Smooth muscle cell (in vitro differentiated cells): ENCODE measurements around the gene STX18. TPM values are rescaled to one million over a fixed set of nuclear protein-coding genes. Genes with fewer than 3 reads are reported as not detected.

Source experiments
- DNase-seq: peaks from one replicate; lab custom pipeline; 2025; ENCODE audit not compliant: unreplicated experiment; lab: John Stamatoyannopoulos, UW
- H2AFZ ChIP-seq: fragments of 200-600 bp; sonication (generic); 2 replicates; pipeline ENCODE4 v1.6.0; 2016; ENCODE audit warnings: antibody characterized with exemption, low read depth, mild to moderate bottlenecking
- H3F3A ChIP-seq: fragments of 200-600 bp; sonication (generic); 2 replicates; pipeline ENCODE4 v1.6.0; 2017; ENCODE audit warnings: antibody characterized with exemption, low read depth
- H3K27ac ChIP-seq: fragments of 200-600 bp; sonication (generic); 2 replicates; pipeline ENCODE4 v1.5.1; 2016; ENCODE audit warnings: low read depth, mild to moderate bottlenecking
- H3K27me3 ChIP-seq: fragments of 200-600 bp; sonication (generic); 2 replicates; pipeline ENCODE4 v1.6.1; 2016; ENCODE audit warnings: low read depth, mild to moderate bottlenecking
- H3K36me3 ChIP-seq: fragments of 200-600 bp; sonication (generic); 2 replicates; pipeline ENCODE4 v1.5.1; 2016; ENCODE audit warnings: low read depth
- H3K4me1 ChIP-seq: fragments of 200-600 bp; sonication (generic); 2 replicates; pipeline ENCODE4 v1.5.1; 2016; ENCODE audit warnings: low read depth
- H3K4me2 ChIP-seq: fragments of 200-600 bp; sonication (generic); 2 replicates; pipeline ENCODE4 v1.6.0; 2016; ENCODE audit warnings: mild to moderate bottlenecking
- H3K4me3 ChIP-seq: fragments of 200-600 bp; sonication (generic); 2 replicates; pipeline ENCODE4 v1.5.1; 2016; ENCODE audit warnings: mild to moderate bottlenecking
- H3K79me2 ChIP-seq: fragments of 200-600 bp; sonication (generic); 2 replicates; pipeline ENCODE4 v1.6.0; 2016; ENCODE audit warnings: low read depth, mild to moderate bottlenecking
- H3K9ac ChIP-seq: fragments of 200-600 bp; sonication (generic); 2 replicates; pipeline ENCODE4 v1.6.0; 2016; ENCODE audit warnings: low read depth
- H3K9me3 ChIP-seq: fragments of 200-600 bp; sonication (generic); replicated peaks from 2 replicates; pipeline ENCODE4 v1.5.1; 2016; ENCODE audit warnings: low read depth
- H4K20me1 ChIP-seq: fragments of 200-600 bp; sonication (generic); 2 replicates; pipeline ENCODE4 v1.6.0; 2016; ENCODE audit warnings: low read depth
- WGBS: methylation state at CpG from one replicate; pipeline ENCODE4 v1.1.7; 2016; ENCODE audit warnings: low lambda C conversion rate; 5-methylcytosine and 5-hydroxymethylcytosine counted together
- polyA plus RNA-seq: library from polyadenylated mRNA; unstranded; fragments of >200 nt; fragmentation: Nextera tagmentation; extraction: Ambion mirVana; gene quantifications from 2 replicates; pipeline ENCODE4 v1.2.1, GENCODE V29; 2016
- total RNA-seq: library from RNA; depleted of rRNA; stranded (reverse); fragments of >200 nt; gene quantifications from 2 replicates; pipeline ENCODE4 v1.2.3, GENCODE V29; 2014
- TF ChIP-seq, protein P1 (sequence below): fragments of 200-600 bp; sonication (generic); IDR thresholded peaks from 2 replicates; pipeline ENCODE4 v1.5.1; 2017; ENCODE audit warnings: borderline replicate concordance, mild to moderate bottlenecking, antibody characterized with exemption; ENCODE audit not compliant: insufficient read depth, poor library complexity, severe bottlenecking

The STX18 gene
- total and polyA plus RNA-seq, 2 experiments from 2014 or later = 17.7 to 23.3 TPM

DNA sequence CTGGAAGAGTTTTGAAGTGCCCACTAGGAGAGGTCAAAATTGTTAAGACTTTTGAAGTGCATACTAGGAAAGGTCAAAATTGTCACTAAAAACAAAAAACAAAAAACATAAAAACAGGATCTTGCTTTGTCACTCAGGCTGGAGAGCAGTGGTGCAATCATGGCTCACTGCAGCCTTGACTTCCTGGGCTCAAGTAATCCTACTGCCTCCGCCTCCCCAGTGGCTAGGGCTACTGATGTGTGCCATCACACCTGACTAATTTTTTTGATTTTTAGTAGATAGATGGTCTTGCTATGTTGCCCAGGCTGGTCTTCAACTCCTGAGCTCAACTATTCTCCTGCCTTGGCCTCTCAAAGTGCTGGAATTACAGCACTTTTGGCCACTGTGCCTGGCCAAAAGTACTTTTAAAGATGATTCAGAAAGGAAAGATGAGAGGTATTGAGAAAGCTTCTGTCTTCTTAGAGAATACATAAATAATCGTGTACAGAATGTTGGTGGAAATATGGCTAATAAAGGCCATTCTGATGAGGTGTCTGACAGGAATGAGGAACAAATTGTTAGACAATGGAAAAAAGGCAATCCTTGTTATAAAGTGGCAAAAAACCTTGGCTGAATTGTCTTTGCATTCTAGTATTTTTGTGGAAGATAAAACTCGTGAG, 43.3 kb upstream of the STX18 start:
- Histone ChIP-seq H2AFZ (no peak overlapping the region), H4K20me1 (no peaks in the 10 kb centered on the region), H3K36me3 (no peaks in the 10 kb centered on the region), H3K4me1 (no peaks in the 10 kb centered on the region), H3K4me2 (no peak overlapping the region), H3K4me3 (no peak overlapping the region), H3K27me3 (no peaks in the 10 kb centered on the region), H3K9me3 (no peaks in the 10 kb centered on the region), H3K27ac (no peak overlapping the region), H3K79me2 (no peaks in the 10 kb centered on the region), H3K9ac (no peak overlapping the region), H3F3A (no peaks in the 10 kb centered on the region)
- WGBS = 77% methylated on average over 3 of the region's 3 CpGs
- TF ChIP-seq, protein P1, sequence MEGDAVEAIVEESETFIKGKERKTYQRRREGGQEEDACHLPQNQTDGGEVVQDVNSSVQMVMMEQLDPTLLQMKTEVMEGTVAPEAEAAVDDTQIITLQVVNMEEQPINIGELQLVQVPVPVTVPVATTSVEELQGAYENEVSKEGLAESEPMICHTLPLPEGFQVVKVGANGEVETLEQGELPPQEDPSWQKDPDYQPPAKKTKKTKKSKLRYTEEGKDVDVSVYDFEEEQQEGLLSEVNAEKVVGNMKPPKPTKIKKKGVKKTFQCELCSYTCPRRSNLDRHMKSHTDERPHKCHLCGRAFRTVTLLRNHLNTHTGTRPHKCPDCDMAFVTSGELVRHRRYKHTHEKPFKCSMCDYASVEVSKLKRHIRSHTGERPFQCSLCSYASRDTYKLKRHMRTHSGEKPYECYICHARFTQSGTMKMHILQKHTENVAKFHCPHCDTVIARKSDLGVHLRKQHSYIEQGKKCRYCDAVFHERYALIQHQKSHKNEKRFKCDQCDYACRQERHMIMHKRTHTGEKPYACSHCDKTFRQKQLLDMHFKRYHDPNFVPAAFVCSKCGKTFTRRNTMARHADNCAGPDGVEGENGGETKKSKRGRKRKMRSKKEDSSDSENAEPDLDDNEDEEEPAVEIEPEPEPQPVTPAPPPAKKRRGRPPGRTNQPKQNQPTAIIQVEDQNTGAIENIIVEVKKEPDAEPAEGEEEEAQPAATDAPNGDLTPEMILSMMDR = no peak
- DNase-seq = no peak

DNA sequence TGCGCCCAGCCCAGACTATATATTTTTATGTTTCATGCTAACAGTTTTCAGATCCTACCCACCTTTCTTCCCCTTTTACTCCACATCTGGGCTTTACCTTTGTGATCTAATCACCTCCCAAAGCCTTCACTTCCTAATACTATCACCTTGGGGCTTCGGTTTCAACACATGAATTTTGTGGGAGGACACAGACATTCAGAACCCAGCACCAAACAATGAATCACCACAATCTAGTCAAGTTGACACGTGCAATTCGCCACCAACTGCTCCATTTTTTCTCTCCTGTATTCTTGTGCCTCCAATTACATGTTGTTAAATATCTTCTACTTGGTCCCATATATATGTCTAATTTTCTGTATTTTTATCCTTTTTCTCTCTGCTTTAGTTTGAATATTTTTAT, 41.8 kb upstream of the STX18 start:
- no peak for DNase-seq
- Histone ChIP-seq H3K9ac (no peak overlapping the region), H3K9me3 (no peaks in the 10 kb centered on the region), H3K4me2 (no peak overlapping the region), H4K20me1 (no peaks in the 10 kb centered on the region), H3K4me3 (no peak overlapping the region), H3K27me3 (no peaks in the 10 kb centered on the region), H3K79me2 (no peaks in the 10 kb centered on the region), H3K36me3 (no peaks in the 10 kb centered on the region), H3K27ac (no peak overlapping the region), H3K4me1 (peaks cover 8% of the 10 kb centered on the region), H3F3A (no peaks in the 10 kb centered on the region), H2AFZ (no peak overlapping the region)
- 81% methylated on average over 4 of the region's 4 CpGs for WGBS
- TF ChIP-seq, protein P1 = no peak

DNA sequence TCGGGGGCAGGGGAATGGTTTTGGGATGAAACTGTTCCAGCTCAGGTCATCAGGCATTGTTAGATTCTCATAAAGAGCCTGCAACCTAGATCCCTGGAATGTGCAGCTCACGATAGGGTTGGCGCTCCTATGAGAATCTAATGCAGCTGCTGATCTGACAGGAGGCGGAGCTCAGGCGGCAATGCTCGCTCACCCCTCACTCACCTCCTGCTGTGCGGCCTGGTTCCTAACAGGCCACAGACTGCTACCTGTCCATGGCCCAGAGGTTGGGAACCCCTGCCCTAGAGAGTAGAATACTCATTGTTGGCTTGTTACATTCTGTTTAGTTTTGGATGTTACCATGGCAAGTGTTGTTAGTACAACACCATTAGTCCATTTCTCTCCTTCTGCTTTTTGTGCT, 40.8 kb upstream of the STX18 start:
- TF ChIP-seq, protein P1 = no peak
- Histone ChIP-seq H4K20me1 (no peaks in the 10 kb centered on the region), H3K27ac (no peak overlapping the region), H3K9me3 (no peaks in the 10 kb centered on the region), H3K27me3 (no peaks in the 10 kb centered on the region), H3K4me2 (no peak overlapping the region), H3K4me3 (no peak overlapping the region), H3K9ac (no peak overlapping the region), H2AFZ (no peak overlapping the region), H3K4me1 (peaks cover 8% of the 10 kb centered on the region), H3F3A (no peaks in the 10 kb centered on the region), H3K79me2 (no peaks in the 10 kb centered on the region), H3K36me3 (no peaks in the 10 kb centered on the region)
- DNase-seq = no peak
- WGBS = 92% methylated on average over 7 of the region's 7 CpGs

DNA sequence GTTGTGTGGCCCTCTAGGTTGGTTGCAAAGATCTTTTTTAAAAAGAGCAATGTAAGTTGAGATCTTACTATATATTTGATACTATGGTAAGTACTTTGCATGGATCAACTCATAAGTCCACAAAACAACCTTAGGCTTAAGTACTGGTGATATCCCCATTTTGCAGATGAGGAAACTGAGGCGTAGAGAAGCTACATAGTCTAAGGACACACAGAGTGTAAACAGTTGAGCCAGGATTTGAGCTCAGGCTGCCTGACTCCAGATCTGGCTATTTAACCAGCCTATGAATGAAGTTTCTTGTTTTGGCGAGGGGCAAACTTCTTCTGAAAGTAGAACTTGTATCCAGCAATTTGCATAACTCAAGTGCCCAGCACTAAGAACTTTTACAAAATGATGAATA, 38.6 kb upstream of the STX18 start:
- Histone ChIP-seq H3K4me3 (no peak overlapping the region), H3F3A (no peaks in the 10 kb centered on the region), H3K79me2 (no peaks in the 10 kb centered on the region), H3K27ac (no peak overlapping the region), H3K9ac (no peak overlapping the region), H3K27me3 (no peaks in the 10 kb centered on the region), H2AFZ (no peak overlapping the region), H4K20me1 (no peaks in the 10 kb centered on the region), H3K9me3 (no peaks in the 10 kb centered on the region), H3K4me1 (peaks cover 8% of the 10 kb centered on the region), H3K4me2 (no peak overlapping the region), H3K36me3 (no peaks in the 10 kb centered on the region)
- TF ChIP-seq, protein P1 = no peak
- DNase-seq = no peak
- WGBS = 98% methylated on average over 2 of the region's 2 CpGs
